ENCODE measurements around the gene RCAN1.

DNA sequence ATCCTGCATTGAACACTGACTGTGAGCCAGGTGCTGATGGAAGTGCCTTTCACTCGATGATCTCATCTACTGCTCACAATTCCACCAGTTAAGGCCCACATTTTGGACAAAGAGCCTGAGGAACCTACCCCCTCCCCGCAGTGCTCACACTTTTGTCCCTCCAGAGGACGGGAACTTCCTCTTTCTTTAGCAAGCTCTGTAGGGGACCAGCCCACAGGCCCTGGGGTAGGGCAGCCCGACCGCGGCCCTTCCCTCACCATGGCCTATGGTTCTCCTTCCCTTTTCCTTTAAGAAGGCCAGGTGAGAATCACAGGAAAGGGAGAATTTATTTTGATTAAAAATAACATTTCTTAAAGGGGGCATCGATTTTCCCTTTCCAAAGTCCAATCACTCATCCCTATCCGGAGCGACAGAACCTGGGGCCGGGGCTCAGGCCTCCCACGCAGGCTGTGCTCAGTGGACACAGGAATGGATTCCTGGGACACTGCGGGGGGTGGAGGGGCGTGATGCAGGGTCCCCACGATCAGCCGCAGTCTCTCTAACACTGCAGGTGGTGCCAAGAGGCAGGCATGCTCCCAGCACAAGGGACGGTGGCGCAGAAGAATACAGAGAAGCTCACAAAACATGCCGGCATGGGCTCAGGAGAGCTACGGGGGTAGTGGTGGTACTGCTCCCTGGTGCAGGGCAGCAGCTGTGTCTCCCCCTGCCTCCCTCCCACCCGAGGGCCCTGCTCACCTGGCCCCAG is 94.0 kb downstream of the RCAN1 start:
- TF ChIP-seq, protein P1, sequence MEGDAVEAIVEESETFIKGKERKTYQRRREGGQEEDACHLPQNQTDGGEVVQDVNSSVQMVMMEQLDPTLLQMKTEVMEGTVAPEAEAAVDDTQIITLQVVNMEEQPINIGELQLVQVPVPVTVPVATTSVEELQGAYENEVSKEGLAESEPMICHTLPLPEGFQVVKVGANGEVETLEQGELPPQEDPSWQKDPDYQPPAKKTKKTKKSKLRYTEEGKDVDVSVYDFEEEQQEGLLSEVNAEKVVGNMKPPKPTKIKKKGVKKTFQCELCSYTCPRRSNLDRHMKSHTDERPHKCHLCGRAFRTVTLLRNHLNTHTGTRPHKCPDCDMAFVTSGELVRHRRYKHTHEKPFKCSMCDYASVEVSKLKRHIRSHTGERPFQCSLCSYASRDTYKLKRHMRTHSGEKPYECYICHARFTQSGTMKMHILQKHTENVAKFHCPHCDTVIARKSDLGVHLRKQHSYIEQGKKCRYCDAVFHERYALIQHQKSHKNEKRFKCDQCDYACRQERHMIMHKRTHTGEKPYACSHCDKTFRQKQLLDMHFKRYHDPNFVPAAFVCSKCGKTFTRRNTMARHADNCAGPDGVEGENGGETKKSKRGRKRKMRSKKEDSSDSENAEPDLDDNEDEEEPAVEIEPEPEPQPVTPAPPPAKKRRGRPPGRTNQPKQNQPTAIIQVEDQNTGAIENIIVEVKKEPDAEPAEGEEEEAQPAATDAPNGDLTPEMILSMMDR (IDR thresholded peaks at IDR 0.05; ENCODE audit: low read depth, low read length, missing input control): peak; percentile 7
- TF ChIP-seq TAF1 (conservative IDR thresholded peaks at IDR 0.05): no peak
- TF ChIP-seq, protein P2, sequence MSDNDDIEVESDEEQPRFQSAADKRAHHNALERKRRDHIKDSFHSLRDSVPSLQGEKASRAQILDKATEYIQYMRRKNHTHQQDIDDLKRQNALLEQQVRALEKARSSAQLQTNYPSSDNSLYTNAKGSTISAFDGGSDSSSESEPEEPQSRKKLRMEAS (IDR thresholded peaks at IDR 0.05): no peak

Measured in liver (tissue), 3 donors.